Measurements from ENCODE around the gene CEACAM5.
"Not testable (repeated sequence)": the region's sequence is repeated elsewhere in the genome, so short reads cannot be mapped to it uniquely, and the experiment has no call there.

DNA sequence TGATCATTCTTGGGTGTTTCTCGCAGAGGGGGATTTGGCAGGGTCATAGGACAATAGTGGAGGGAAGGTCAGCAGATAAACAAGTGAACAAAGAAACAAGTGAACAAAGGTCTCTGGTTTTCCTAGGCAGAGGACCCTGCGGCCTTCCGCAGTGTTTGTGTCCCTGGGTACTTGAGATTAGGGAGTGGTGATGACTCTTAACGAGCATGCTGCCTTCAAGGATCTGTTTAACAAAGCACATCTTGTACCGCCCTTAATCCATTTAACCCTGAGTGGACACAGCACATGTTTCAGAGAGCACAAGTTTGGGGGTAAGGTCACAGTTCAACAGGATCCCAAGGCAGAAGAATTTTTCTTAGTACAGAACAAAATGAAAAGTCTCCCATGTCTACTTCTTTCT is 59.7 kb downstream of the CEACAM5 start:
- TF ChIP-seq, protein P1, sequence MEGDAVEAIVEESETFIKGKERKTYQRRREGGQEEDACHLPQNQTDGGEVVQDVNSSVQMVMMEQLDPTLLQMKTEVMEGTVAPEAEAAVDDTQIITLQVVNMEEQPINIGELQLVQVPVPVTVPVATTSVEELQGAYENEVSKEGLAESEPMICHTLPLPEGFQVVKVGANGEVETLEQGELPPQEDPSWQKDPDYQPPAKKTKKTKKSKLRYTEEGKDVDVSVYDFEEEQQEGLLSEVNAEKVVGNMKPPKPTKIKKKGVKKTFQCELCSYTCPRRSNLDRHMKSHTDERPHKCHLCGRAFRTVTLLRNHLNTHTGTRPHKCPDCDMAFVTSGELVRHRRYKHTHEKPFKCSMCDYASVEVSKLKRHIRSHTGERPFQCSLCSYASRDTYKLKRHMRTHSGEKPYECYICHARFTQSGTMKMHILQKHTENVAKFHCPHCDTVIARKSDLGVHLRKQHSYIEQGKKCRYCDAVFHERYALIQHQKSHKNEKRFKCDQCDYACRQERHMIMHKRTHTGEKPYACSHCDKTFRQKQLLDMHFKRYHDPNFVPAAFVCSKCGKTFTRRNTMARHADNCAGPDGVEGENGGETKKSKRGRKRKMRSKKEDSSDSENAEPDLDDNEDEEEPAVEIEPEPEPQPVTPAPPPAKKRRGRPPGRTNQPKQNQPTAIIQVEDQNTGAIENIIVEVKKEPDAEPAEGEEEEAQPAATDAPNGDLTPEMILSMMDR (conservative IDR thresholded peaks at IDR 0.05): not testable (repeated sequence)
- TF ChIP-seq EZH2 (IDR thresholded peaks at IDR 0.05; ENCODE audit: low read depth): not testable (repeated sequence)

All from PC-9 (cell line).